Hematopoietic multipotent progenitor cell treated with erythropoietin and hydrocortisone succinate and interleukin-3 and kit ligand, for 17 days (in vitro differentiated cells): ENCODE measurements around the gene RGS1.

ENCODE experiments used
- DNase-seq: peaks from one replicate; pipeline ENCODE4 v3.0.0-alpha.2; 2015; ENCODE audit warnings: low spot score

Gene RGS1

DNA sequence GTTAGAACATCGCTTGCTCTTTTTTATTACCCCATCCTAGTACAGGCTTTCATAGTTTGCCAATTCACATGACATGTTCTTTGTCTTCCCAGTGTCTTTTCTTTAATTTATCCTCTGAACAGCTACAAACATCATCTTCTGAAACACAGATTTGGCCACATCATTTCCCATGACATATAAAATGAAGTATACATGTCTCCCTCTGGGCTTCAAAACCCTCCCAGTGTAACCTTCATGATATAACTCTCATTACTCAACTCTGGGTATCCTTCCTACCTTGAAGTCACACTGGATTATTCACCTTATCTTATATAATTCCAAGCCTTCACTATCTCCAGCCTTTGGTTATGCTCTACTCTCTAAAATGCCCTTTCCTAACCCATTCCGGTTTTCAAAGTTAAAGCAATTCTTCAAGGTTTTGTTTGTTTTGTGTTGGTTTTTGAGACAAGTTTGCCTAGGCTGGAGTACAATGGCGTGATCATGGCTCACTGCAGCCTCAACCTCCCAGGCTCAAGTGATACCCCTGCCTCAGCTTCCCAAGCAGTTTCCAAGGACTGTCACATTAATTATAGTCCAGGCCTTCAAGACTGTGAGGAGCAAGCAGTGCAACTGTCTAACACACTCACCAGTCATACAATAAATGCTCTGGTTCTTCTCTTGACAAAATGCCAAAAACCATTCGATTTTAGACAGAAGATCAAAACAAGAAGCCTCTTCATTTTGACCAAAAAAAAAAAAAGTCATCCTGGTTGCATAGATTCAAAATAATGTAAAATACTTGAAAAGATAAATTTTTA is 5.8 kb downstream of the RGS1 start:
- DNase-seq, result no peak

DNA sequence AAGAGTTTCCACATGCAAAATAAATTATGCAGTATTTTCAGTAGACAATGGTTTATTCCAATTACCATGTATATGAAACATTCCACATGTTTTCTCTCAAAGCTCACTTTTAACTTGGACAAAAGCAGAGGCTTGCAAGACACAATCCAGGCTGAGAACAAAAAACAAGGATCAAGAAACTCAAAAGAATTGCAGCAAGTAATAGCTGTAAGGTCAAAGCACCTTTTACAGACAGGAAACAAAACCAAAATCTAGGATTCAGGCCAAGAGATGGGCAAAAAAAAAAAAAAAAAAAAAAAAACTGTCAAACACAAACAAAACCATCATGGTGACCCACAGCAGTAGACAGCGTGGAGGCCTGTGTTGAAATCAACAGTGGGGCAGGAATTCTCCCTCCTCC is 9.3 kb downstream of the RGS1 start:
- DNase-seq, result no peak

DNA sequence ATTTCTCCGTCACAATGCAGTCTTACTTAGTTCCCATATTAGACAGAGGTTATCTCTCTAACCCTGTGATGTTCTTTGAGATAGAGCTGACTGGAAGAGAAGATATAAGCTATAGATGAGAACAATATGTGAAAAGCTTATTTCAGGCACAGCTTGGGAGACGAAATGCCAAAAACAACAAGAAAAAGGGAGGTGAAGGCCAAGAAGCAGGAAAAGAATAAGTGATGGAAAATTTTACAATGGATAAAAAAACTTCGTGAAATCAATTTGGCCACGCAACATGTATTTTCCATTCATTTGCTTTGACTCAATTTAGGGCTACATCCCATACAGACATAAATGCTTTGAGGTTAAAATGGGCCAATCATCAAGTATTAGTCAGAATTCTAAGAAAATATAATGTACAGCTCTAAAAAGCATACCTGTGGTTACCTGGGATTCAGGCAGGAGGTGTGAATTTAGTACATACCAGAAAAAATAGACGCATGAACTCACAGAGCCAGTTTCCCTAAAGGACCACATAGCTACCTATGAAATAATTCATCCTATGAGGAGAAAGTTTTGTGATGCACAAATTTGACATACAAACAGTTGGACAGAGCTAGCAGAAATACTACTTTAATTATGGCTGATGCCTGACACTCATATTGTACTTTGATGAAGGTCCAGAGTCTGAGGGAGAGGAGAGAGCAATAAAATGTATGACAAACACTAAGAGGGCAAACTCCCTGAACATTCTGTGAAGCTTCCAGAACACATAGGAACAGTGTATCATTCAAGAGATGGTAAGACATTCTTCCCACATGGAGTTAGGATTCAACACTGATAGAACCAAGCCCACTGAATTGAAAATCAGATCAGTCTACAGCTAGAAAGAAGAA is 12.1 kb downstream of the RGS1 start:
- no peak for DNase-seq

DNA sequence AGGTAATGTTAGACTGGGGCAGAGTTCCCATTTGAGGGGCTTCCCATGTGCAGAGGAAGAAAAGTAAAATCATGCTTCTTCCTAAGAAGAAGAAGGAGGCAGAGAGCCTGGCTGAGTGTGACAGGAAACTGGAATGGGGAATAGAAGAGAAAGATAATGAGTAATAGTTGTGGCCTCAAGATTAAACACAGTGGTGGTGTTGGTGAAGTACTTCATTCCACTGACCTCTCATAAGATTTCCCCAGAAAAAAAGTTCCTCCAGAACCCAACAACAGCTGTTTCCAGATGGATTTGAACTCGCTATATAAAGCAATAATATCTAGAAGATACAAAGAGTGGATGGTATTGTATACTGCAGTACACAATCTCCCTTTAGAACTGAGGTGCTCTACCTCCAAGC is 13.0 kb downstream of the RGS1 start:
- no peak for DNase-seq

DNA sequence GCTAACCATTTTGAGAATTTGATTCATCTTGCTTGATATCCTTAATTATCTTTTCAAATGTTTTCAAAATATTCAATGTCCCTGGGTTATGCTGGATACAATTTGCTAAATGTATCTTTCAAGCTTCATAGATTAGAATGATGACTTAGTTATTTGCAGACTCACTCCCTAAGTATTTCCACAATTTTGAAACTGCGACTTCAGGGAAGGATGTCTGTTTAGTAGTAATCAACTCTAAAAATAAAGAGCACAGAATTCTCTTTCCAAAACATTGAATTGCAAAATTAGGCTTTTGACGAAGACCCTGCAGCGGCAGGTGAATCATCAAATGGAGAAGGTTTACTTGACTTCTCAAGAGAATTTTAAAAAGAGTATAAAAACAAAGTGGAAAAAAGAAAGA is 14.2 kb downstream of the RGS1 start:
- no peak for DNase-seq

DNA sequence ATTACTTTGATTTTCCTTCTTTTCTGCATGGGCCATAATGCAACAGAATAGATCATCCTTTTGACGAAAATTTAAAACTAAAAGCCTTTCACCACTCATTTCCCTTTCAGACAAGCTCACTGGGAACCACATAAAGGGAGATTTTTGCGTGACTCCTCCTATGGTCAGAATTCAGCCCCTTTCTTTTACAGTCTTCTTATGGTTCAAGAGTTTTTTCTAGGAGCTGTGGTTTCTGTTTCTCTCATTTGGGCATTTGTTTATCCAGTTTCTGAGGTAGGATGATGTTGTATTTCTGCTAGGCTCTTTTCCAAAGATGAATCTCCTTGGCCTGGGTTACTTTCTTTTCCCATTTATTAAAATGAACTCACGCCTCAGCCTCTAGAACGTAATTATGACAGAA is 16.9 kb downstream of the RGS1 start:
- DNase-seq, result no peak

DNA sequence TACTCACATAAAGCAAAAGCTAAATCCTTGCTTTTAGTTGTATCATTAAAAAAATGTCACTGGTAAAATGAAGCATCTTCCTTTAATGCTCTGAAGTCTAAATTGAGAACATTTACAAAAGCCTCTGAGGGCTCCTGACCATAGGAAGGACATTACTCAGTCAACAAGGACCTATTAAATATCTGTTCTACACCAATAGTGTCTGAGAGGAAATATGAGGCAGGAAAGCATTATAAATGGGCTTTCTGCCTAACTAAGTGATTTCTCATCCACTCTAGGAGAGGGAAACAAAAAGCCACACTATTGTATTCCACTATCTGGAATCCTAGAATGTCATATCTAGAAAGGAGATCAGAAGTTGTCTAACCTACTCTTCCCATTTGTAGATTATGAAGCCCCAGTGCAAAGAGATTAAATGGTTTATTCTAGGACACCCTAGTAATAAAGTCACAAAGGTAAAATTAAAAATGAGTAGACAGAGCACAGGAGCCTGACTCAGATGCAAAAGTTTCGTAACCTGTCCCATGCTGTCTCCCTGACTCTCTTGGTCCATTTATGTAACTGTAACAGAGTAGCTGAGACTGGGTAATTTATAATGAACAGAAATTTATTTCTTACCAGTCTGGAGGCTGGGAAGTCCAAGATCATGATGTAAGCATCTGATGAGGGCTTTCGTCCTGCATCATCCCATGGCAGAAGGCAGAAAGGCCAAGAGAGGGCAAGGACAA is 17.6 kb downstream of the RGS1 start:
- no peak for DNase-seq

DNA sequence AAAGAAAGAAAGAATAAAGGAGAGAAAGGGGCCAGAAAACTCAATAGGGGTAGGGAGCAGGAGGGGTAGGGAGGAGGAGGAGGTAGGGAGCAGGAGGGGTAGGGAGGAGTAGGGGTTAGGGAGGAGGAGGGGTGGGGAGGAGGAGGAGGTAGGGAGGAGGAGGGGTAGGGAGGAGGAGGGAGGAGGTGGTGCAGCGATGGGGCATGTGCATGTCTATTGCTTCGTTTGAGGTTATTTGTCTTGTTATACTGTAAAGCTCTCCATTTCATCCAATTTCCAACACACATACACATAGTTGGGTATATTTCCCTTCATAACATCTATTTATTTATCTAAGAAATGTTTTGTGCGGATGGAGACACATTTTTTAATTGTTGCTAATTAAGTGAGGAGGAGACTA is 19.7 kb downstream of the RGS1 start:
- no peak for DNase-seq

DNA sequence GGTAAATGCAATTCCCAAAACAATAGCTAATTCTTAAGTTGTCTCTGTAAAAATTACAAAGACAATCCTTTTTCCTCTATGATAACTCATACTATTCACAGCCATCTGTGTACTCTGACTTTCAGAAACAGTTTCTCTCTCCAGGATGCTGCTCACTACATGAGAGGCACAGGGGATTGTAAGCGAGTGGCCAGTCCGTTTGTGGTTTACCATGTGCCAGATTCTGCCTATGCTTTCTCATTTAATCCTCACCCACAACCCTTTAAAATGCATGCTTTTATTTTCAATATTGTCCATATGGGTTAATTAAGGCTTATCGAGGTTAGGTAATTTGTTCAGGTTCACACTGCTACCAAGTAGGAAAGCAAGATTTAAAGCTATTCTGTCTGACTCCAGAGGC is 23.0 kb downstream of the RGS1 start:
- DNase-seq, result no peak

DNA sequence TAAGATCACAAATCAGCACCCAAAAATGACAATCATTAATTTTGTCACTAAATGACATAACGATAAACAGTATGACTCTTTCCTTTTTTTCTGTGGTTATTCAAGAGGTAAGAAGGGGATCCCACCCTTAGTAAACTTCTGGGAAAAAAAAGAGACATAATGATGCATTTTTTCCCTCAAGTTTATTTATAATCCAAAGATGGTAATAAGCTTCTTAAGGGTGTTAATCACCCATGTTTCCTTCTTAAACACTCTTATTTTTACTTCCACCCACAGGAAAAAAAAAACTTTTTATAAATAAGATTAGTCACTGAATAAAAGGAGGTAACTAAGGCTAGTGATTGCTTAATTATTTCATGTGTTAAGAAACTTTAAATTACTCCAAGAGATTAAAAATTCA is 24.7 kb downstream of the RGS1 start:
- DNase-seq, result no peak

DNA sequence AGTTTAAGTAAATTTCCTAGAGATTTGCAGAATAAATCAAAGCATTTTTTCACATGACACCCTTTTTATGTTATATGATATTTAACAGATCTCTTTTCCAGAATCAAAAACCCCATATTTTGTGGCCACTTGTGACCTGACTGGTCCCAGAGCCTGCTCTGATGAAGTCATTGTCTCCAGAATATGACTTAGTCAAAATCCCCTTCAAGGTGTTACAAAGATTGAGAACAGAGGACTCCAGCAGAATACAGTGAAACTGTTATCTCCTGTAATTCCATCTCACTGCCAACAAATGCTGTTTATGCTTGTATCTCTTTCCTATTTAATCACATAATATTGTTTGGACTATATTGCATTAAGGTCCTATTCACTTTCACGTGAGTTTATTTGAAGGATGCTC is 25.6 kb downstream of the RGS1 start:
- no peak for DNase-seq

DNA sequence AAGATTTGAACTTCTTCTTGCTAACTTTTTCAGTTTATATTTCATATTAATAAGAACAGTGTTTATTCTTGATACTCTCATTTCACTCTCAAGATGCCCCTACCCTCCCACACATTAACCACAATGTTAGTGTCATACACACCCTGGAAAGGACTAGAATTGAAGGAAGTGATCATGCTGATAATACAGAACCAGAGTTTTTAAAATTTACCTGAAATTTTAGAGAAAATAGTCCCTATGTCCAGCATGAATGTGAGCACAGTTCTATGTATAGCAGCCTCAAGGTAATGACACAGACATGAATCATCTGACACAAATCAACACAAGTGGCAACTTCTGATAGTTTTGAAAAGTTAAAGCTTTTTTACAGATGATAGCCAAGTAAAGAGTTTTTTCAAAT is 26.0 kb downstream of the RGS1 start:
- DNase-seq, result no peak

DNA sequence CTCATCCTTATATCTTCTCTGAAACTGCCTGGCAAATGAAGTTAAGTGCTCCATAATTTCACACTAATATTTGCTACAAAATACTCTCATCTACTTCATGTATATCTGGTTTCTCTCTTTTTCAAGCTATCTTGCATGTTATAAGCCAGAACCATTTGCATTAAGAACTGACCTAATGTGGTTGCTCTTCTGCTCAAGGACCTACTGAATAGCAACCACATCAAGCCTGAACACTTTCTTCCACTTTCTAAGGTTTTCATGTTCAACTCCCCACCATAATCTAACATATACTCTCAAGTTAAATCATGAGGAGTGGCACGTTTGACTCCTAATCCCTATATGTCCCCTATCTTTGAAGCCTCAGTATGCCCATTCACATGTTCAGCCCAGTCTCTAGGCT is 27.2 kb downstream of the RGS1 start:
- DNase-seq, result no peak

DNA sequence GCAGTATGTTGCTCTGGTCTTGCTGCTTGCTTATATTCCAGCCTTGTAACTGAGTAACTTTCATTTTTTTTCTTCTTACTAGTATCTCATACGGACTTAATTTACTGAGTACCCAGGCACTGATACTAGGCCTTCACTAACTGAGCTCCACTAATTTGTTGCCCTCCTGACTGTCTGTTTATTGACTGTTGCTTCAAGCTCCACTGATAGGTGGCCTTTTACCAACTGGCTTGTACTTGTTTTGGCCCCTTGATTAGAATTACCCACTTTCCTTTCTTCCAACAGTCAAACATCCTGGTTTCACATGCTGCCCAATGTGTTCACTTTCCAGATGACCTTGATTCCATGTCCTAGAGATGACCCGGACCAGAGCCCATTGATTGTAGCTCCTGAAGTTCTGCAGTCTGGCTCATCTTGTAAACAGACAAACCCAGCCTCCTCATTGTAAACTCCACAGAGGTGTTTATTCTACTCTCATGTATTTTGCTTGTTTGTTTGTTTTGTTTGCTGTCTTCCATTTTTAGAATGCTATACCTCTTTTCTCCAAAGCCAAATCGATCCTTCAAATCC is 27.7 kb downstream of the RGS1 start:
- DNase-seq, result no peak

DNA sequence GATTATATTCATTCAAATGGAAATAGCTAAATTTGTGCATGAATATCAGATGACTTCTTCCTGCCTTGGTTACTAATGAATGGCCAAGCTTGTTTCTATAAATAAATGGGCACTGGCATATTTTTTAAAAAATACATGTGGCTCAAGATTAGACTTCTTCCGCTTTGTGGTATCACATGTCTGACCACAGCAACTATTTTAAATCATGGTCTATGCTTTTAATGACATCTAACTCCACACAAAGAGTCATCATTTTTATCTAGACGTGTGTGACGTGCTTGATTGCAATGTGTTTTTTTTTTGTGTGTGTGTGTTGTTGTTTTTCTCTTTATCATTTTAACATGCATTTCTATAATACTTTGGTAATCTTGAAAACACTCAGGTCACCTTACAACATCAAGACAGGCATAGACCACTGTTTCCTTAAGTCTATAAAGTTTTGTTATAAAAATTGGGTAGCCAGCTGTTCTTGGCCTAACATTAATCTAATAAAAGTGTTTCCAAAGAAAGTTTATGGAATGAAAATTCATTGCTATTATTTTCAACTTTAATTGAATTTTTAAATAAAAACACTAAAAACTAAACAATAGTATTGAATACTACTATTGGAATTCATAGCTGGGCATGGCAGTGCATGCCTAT is 29.5 kb downstream of the RGS1 start:
- no peak for DNase-seq

DNA sequence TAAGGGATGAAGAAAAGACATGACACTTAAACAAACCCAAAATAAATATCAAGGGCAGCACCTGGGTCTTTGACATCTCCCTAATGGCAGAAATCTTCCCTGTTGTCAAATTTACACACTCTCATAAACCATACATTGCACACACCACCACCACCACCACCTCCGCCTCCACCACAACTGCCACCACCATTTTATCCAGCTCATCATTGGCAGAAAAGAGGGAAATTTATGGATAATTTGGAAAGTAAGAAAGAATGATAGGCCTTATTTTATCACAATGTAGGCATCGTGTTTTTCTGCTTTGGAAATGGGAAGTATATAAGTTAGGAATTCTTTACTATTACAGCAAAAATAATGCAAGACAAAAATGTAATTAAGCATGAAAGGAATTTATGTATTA is 33.1 kb downstream of the RGS1 start:
- DNase-seq, result no peak

DNA sequence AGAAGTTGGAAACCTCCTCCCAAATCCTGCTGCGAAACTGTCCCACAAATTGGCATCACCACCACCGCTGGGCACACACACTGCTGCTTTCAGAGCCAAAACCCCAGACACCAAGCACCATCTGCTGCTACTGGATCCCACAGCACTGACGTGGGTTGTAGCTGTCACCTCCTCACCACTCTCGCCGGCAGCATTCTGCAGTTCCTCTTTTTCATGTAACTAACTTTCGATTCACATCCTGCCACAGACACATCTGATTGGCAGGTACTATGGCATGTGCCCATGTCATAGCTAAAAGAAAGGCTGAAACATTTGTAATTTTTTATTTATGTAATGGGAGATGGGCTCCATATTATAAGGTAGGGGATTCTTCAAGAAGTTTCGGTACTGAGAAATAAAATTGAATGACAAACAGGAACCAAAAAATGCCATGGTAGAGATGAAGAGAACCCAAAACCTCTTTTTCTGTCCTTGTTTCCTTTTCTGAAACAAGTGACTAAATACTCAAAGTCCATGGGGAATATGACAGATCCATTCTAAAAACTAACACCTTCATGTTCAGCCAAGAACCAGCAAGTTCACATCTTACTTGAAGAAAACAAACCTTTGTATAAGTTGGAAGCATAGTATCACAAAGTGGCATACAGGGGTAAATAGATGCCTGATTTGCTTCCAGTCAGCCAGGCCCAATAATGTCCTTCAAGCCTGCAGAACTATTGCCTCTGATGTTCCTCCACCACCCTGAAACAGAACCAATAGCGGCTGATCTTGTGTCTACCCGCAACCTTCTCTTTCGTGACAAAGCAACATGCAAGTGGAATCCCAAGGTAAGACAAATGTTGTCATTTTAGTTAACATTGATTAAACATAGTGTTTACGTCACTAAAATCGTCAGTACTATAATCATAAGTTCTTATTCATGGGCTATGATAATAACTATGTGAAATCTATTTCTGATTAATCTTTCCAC is 33.8 kb downstream of the RGS1 start:
- DNase-seq, result no peak

DNA sequence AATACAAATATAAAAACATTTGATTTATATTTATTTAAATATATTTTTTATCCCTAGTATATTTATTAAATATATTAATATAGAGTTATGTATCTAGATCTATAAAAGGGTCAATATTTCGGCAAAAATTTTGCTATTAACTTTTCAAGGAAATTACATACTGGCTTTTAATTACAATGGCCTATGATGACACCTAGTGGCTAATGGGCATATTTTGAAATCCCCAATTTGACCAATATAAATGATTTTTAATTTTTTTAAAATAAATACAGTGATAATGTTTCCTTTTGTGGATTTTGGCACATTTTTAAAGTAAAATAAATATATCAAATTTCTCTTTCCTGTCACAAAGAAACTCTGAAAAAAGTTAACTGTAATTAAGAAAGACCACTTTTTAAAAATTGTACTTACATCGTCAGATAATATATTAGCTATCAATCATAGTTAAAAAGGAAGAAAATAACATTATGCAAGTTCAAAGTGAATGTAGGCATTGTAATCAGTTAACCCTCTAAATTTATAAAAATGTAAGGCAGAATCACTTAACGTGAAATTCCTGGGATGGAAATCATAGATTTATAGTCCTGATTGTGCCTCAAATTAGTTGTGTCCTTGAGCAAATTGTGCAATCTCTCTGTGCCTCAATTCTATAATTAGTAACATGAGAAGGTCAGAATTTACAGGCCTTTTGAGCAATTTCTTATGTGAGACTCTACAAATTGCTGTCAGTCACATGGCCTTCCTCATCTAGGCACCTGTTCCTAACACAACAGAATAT is 34.7 kb downstream of the RGS1 start:
- no peak for DNase-seq

DNA sequence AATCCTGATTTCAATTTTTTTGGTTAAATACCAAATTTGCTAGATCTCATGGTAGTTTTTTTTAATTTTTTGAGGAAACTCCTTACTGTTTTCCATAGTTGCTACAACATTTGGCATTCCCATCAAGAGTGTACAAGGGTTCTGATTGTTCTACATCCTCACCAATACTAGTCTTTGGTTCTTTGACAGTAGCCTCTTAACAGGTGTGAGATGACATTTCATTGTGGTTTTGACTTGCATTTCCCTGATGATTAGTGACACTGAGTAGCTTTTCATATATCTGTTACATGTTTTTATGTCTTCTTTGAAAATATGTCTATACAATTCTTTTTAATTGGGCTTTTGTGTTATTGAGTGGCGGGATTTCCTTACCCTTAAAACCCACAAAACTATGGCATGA is 39.5 kb downstream of the RGS1 start:
- DNase-seq, result no peak

DNA sequence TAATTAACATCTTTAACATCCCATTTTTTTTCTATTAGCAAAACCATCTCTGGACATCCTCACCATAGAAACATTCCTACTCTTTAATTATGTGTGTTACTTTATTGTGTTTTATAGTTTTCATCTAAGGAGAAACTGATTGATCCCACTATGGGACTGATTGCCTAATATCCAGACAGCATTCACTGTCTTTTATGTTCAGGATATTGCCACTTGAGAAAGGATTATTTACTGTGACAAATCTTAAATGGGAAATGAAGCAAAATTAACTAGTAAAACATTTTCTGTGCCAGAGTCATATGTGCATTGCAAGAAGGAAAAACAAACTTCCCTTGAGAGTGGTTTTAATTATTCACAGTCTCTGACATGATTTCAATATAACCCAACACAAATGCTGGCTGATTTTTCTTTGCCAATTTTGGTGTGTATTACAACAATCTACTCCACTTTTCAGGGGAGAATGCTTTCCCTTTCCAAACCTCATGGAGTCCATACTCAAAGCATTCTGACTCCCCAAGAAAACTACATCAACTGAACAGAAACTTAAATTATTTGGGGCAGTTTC is 44.6 kb downstream of the RGS1 start:
- DNase-seq, result no peak
